CD8-positive, alpha-beta memory T cell (primary cell): ENCODE data around the gene TPM2. TPM values are rescaled to one million over a fixed set of nuclear protein-coding genes. Genes with fewer than 3 reads are reported as not detected.
A peak's percentile ranks its signal among the peaks of the same experiment; 100 is the strongest.

Experiments
- CTCF ChIA-PET: fragments of 350-600 bp; sonication (Branson Sonifier 250); formaldehyde crosslinking; loops from one replicate; lab custom pipeline; 2021; ENCODE audit warnings: antibody characterized with exemption; lab: Charles Lee
- POLR2A ChIA-PET: fragments of 350-600 bp; sonication (Branson Sonifier 250); formaldehyde crosslinking; loops from one replicate; lab custom pipeline; 2021; ENCODE audit warnings: antibody characterized with exemption; lab: Charles Lee
- DNase-seq, 5 donors: peaks; one replicate each; pipeline versions ENCODE4 v3.0.0 to v3.0.0-alpha.2; 2020 to 2022; ENCODE audit warnings: mixed read lengths in 1 of 5
- H3K27ac ChIP-seq: one replicate; pipeline ENCODE4 v1.7.0; 2013; ENCODE audit warnings: low read depth, mild to moderate bottlenecking, low read length, moderate library complexity
- H3K27me3 ChIP-seq: 2 replicates; pipeline ENCODE4 v1.7.0; 2013; ENCODE audit warnings: low read length, mild to moderate bottlenecking; ENCODE audit not compliant: insufficient read depth, poor library complexity, severe bottlenecking
- H3K36me3 ChIP-seq: 2 replicates; pipeline ENCODE4 v1.7.0; 2013; ENCODE audit warnings: mild to moderate bottlenecking, low read length, moderate library complexity; ENCODE audit not compliant: insufficient read depth
- H3K4me1 ChIP-seq: 2 replicates; pipeline ENCODE4 v1.7.0; 2013; ENCODE audit warnings: mild to moderate bottlenecking, low read length, moderate library complexity; ENCODE audit not compliant: insufficient read depth
- H3K4me3 ChIP-seq: 2 replicates; pipeline ENCODE4 v1.7.0; 2013; ENCODE audit warnings: mild to moderate bottlenecking, low read length
- H3K9me3 ChIP-seq: 2 replicates; pipeline ENCODE4 v1.7.0; 2013; ENCODE audit warnings: mild to moderate bottlenecking, low read length
- H3K27ac Mint-ChIP-seq, 8 donors: one replicate each; pipeline ENCODE4 v1.8.0; 2020 to 2021; ENCODE audit warnings: mixed read lengths in 8 of 8, mild to moderate bottlenecking in 6 of 8, inconsistent platforms in 3 of 8, moderate library complexity in 3 of 8
- H3K27me3 Mint-ChIP-seq, 2 donors: one replicate each; pipeline ENCODE4 v1.8.0; 2020 to 2021; ENCODE audit warnings: mixed read lengths in 2 of 2, mild to moderate bottlenecking in 1 of 2, moderate library complexity in 1 of 2
- H3K36me3 Mint-ChIP-seq, 3 donors: one replicate each; pipeline ENCODE4 v1.8.0; 2020 to 2021; ENCODE audit warnings: mixed read lengths in 3 of 3, inconsistent platforms in 1 of 3, mild to moderate bottlenecking in 1 of 3
- H3K4me1 Mint-ChIP-seq, 3 donors: one replicate each; pipeline ENCODE4 v1.8.0; 2020 to 2021; ENCODE audit warnings: mixed read lengths in 3 of 3, inconsistent platforms in 1 of 3, mild to moderate bottlenecking in 1 of 3
- H3K4me3 Mint-ChIP-seq, 7 donors: one replicate each; pipeline ENCODE4 v1.8.0; 2020 to 2021; ENCODE audit warnings: mixed read lengths in 7 of 7, mild to moderate bottlenecking in 6 of 7, moderate library complexity in 4 of 7, inconsistent platforms in 2 of 7
- H3K9me3 Mint-ChIP-seq, 5 donors: one replicate each; pipeline ENCODE4 v1.8.0; 2020 to 2022; ENCODE audit warnings: mixed read lengths in 5 of 5, mild to moderate bottlenecking in 3 of 5, moderate library complexity in 2 of 5, inconsistent platforms in 1 of 5
- polyA plus RNA-seq: library from polyadenylated mRNA; unstranded; fragments of 300-500 nt; fragmentation: Illumina TruSeq; gene quantifications from one replicate; pipeline ENCODE4 v1.2.3, GENCODE V29; 2021
- total RNA-seq, 2 experiments: library from RNA; stranded (reverse); gene quantifications; one replicate each; pipeline ENCODE4 v1.2.3, GENCODE V29; 2021

TPM2 gene
- total and polyA plus RNA-seq, 3 experiments from 2014 or later: 0.22 to 7.3 (median 6.6) TPM

- Mint-ChIP-seq H3K36me3 (peaks cover 4 to 42% (median 13%) of the 10 kb centered on the region in 3 donors), H3K27ac (peak overlapping the region in 7 of 8 donors; percentile 92 to 98 (median 95)), H3K4me3 (peak overlapping the region in 4 of 7 donors; percentile 87 to 96 (median 94)), H3K4me1 (peaks cover 20 to 27% (median 22%) of the 10 kb centered on the region in 3 donors), H3K9me3 (no peaks in the 10 kb centered on the region), H3K27me3 (no peaks in the 10 kb centered on the region)
- H3K36me3 ChIP-seq: peaks cover 21% of the 10 kb centered on the region
- no peaks in the 10 kb centered on the region for H3K9me3 ChIP-seq
- peak overlapping the region; percentile 92 for H3K27ac ChIP-seq
- H3K27me3 ChIP-seq: no peaks in the 10 kb centered on the region
- ChIA-PET CTCF (interaction anchor here (0.7 to 8.0 kb wide), 15 partner anchors 15 to 149 kb away, joined by 3 to 89 read pairs (median 8); partner anchors contain the start of genes CCDC107, GBA2, RGP1 and RMRP), POLR2A (interaction anchor here (0.7 to 3.7 kb wide), 14 partner anchors 10 to 661 kb away, joined by 3 to 45 read pairs (median 7); partner anchors contain the start of genes ARHGEF39, CCDC107, GBA2 and RGP1)
- H3K4me3 ChIP-seq: peak overlapping the region; percentile 97
- peaks cover 56% of the 10 kb centered on the region for H3K4me1 ChIP-seq
- peak in 1 of 5 donors; percentile 20 for DNase-seq
Measured at GRCh38 chr9:35732800-35733541, 43.2 kb upstream of the TPM2 start.

GRCh38 chr9:35732185-35732799 is 42.6 kb upstream of the TPM2 start, which contains the start of the genes CREB3 and TLN1:
TSS of gene CREB3 (plus strand) at chr9:35732666. CDS start at chr9:35732773, 107 bp downstream.
TSS of gene TLN1 (minus strand) at chr9:35732195. CDS start at chr9:35725694, 6,501 bp downstream.
- Mint-ChIP-seq H3K36me3 (peaks cover 4 to 35% (median 9%) of the 10 kb centered on the region in 3 donors), H3K4me1 (peaks cover 20 to 27% (median 22%) of the 10 kb centered on the region in 3 donors), H3K9me3 (no peaks in the 10 kb centered on the region), H3K27ac (peak within 1 kb of the TSS in 7 of 8 donors; percentile 92 to 98 (median 95)), H3K4me3 (peak within 1 kb of the TSS in 4 of 7 donors; percentile 87 to 96 (median 94)), H3K27me3 (no peaks in the 10 kb centered on the region)
- Histone ChIP-seq H3K4me1 (peaks cover 63% of the 10 kb centered on the region), H3K4me3 (peak within 1 kb of the TSS; percentile 97), H3K27me3 (no peaks in the 10 kb centered on the region), H3K9me3 (no peaks in the 10 kb centered on the region), H3K27ac (peak within 1 kb of the TSS; percentile 92), H3K36me3 (peaks cover 14% of the 10 kb centered on the region)
- ChIA-PET CTCF (interaction anchor here (0.7 to 8.0 kb wide), 19 partner anchors 11 to 150 kb away, joined by 3 to 89 read pairs (median 5); partner anchors contain the start of genes CCDC107, GBA2, RGP1 and RMRP), POLR2A (interaction anchor here (0.7 to 3.7 kb wide), 15 partner anchors 10 to 660 kb away, joined by 3 to 45 read pairs (median 6); partner anchors contain the start of genes ARHGEF39, CCDC107, GBA2 and RGP1)
- DNase-seq: peak; percentile 91 to 98 (median 97)

GRCh38 chr9:35731415-35732184 is 41.9 kb upstream of the TPM2 start:
- H3K4me3 ChIP-seq: peak overlapping the region; percentile 97
- Mint-ChIP-seq H3K27ac (peak overlapping the region in 7 of 8 donors; percentile 92 to 98 (median 95)), H3K4me1 (peaks cover 20 to 27% (median 22%) of the 10 kb centered on the region in 3 donors), H3K36me3 (peaks cover 4 to 34% (median 8%) of the 10 kb centered on the region in 3 donors), H3K4me3 (peak overlapping the region in 4 of 7 donors; percentile 87 to 96 (median 94)), H3K9me3 (no peaks in the 10 kb centered on the region), H3K27me3 (no peaks in the 10 kb centered on the region)
- H3K27me3 ChIP-seq: no peaks in the 10 kb centered on the region
- peak overlapping the region; percentile 70 for H3K27ac ChIP-seq
- H3K4me1 ChIP-seq: peaks cover 70% of the 10 kb centered on the region
- ChIA-PET POLR2A (interaction anchor here (0.6 to 3.7 kb wide), 15 partner anchors 9 to 659 kb away, joined by 3 to 45 read pairs (median 6); partner anchors contain the start of genes ARHGEF39, CCDC107, GBA2 and RGP1), CTCF (interaction anchor here (0.7 to 8.0 kb wide), 20 partner anchors 12 to 151 kb away, joined by 3 to 89 read pairs (median 5); partner anchors contain the start of genes CCDC107, GBA2, RGP1 and RMRP)
- DNase-seq: no peak
- H3K36me3 ChIP-seq: peaks cover 7% of the 10 kb centered on the region
- H3K9me3 ChIP-seq: no peaks in the 10 kb centered on the region

- POLR2A ChIA-PET: interaction anchor here (2.9 to 3.7 kb wide), 3 partner anchors 18 to 82 kb away, joined by 19 to 45 read pairs (median 44); partner anchors contain the start of genes CCDC107, GBA2, RGP1 and RMRP
- Mint-ChIP-seq H3K9me3 (no peaks in the 10 kb centered on the region), H3K36me3 (peaks cover 6 to 30% (median 8%) of the 10 kb centered on the region in 3 donors), H3K4me3 (peak overlapping the region in 2 of 7 donors; percentile 87 to 96), H3K4me1 (peaks cover 16 to 21% (median 19%) of the 10 kb centered on the region in 3 donors), H3K27me3 (no peaks in the 10 kb centered on the region), H3K27ac (peak overlapping the region in 2 of 8 donors; percentile 67 to 94)
- CTCF ChIA-PET: interaction anchor here (1.0 to 8.0 kb wide), 10 partner anchors 15 to 119 kb away, joined by 4 to 89 read pairs (median 22); partner anchors contain the start of genes CCDC107, GBA2, RGP1 and RMRP
- H3K9me3 ChIP-seq: no peaks in the 10 kb centered on the region
- no peak for DNase-seq
- H3K27me3 ChIP-seq: no peaks in the 10 kb centered on the region
- peaks cover 68% of the 10 kb centered on the region for H3K4me1 ChIP-seq
- H3K4me3 ChIP-seq: peak overlapping the region; percentile 97
- H3K36me3 ChIP-seq: peaks cover 4% of the 10 kb centered on the region
- peak overlapping the region; percentile 70 for H3K27ac ChIP-seq
Measured at GRCh38 chr9:35730486-35730854, 40.7 kb upstream of the TPM2 start.

- Histone ChIP-seq H3K9me3 (no peaks in the 10 kb centered on the region), H3K36me3 (peaks cover 6% of the 10 kb centered on the region), H3K4me1 (peaks cover 68% of the 10 kb centered on the region), H3K27me3 (no peaks in the 10 kb centered on the region), H3K27ac (peak overlapping the region; percentile 70), H3K4me3 (peak overlapping the region; percentile 97)
- peaks cover 15 to 24% (median 18%) of the 10 kb centered on the region in 3 donors for H3K4me1 Mint-ChIP-seq
- H3K4me3 Mint-ChIP-seq: peak overlapping the region in 1 of 7 donors; percentile 87
- H3K27me3 Mint-ChIP-seq: no peaks in the 10 kb centered on the region
- peak in 3 of 5 donors; percentile 21 to 42 (median 34) for DNase-seq
- ChIA-PET CTCF (interaction anchor here (1.0 to 8.0 kb wide), 11 partner anchors 9 to 118 kb away, joined by 3 to 89 read pairs (median 19); partner anchors contain the start of genes CCDC107, GBA2, RGP1 and RMRP), POLR2A (interaction anchor here (0.6 to 3.7 kb wide), 4 partner anchors 72 to 215 kb away, joined by 3 to 44 read pairs (median 11); partner anchors contain the start of genes CCDC107, RMRP and SIT1)
- H3K27ac Mint-ChIP-seq: peak overlapping the region in 1 of 8 donors; percentile 94
- H3K36me3 Mint-ChIP-seq: peaks cover 3 to 30% (median 4%) of the 10 kb centered on the region in 3 donors
- no peaks in the 10 kb centered on the region for H3K9me3 Mint-ChIP-seq
Measured at GRCh38 chr9:35729700-35730485, 40.2 kb upstream of the TPM2 start.

- POLR2A ChIA-PET: interaction anchor here (0.6 to 1.4 kb wide), 4 partner anchors 21 to 216 kb away, joined by 3 to 8 read pairs (median 3); partner anchors contain the start of genes CCDC107 and RMRP
- peaks cover 18 to 25% (median 19%) of the 10 kb centered on the region in 3 donors for H3K4me1 Mint-ChIP-seq
- no peaks in the 10 kb centered on the region for H3K9me3 ChIP-seq
- no peaks in the 10 kb centered on the region for H3K9me3 Mint-ChIP-seq
- no peaks in the 10 kb centered on the region for H3K27me3 Mint-ChIP-seq
- no peak for DNase-seq
- no peak overlapping the region for H3K27ac Mint-ChIP-seq
- H3K4me1 ChIP-seq: peaks cover 67% of the 10 kb centered on the region
- peak overlapping the region; percentile 65 for H3K27ac ChIP-seq
- H3K36me3 ChIP-seq: peaks cover 14% of the 10 kb centered on the region
- H3K4me3 Mint-ChIP-seq: no peak overlapping the region
- H3K4me3 ChIP-seq: peak overlapping the region; percentile 97
- H3K27me3 ChIP-seq: no peaks in the 10 kb centered on the region
- H3K36me3 Mint-ChIP-seq: peaks cover 4 to 33% (median 8%) of the 10 kb centered on the region in 3 donors
- CTCF ChIA-PET: interaction anchor here (0.9 to 8.0 kb wide), 14 partner anchors 8 to 125 kb away, joined by 3 to 89 read pairs (median 11); partner anchors contain the start of genes ARHGEF39, CCDC107, GBA2 and RGP1
Measured at GRCh38 chr9:35729101-35729500, 39.4 kb upstream of the TPM2 start.
